Measurements from ENCODE around the gene CYP2A6. TPM values are rescaled to one million over a fixed set of nuclear protein-coding genes. Genes with fewer than 3 reads are reported as not detected.
A peak's percentile ranks its signal among the peaks of the same experiment; 100 is the strongest.

CYP2A6 gene
- total and polyA plus RNA-seq, 2 of the 4 experiments (the other 2 are of a cell fraction) = not detected

DNA sequence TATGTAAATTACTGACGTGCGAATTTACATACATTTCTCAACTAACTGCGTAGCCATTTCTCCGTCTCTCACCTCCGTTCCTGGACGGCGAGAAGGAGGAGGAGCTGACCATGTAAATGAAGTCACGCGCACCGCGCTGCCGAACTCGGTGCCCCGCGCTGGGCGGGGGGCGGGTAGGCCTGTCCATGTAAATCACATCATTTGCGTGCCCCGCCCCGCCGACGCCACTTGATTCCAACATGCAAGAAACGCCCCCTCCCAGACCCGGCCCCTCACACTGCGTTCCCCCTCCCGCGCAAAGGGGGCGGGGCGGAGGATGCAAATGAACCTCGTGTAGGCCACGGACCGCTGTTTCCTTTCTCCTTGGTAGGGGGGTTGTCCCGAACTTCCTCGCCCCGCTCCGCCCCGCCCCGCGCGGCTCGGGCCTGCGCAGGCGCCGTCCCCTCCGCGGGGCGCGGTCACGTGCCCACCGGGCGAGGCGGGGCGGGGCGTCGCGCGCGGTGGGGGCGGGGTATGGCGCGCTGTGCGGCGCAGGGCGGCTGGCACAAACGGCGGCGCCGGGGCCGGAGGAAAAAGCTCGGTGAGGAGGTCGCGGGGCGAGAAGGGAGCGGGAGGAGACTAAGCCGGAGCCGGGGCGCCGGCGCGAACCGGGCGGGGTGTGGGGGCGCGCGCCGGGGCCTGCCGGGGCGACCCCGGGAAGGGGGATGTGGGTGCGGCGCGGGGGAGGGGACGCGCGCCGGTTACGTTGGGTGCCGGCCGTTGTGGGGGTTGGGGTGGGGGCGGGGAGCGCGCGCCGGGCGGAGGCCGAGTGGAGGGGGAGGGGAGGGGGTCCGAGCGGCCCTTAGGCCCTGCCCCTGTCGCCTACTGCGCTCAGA is 51.3 kb downstream of the CYP2A6 start, which contains the start of gene EGLN2:
Gene EGLN2, plus strand, starts transcription at position 509 of the 875 bp plus-strand sequence. CDS start 1,382 bp downstream, outside the sequence.
- ATAC-seq (ENCODE audit: low read depth) = peak; percentile 95
- peak within 1 kb of the TSS; percentile 39 for H4K5ac ChIP-seq (ENCODE audit: low read depth, low read length)
- peak within 1 kb of the TSS; percentile 78 for H3K56ac ChIP-seq (ENCODE audit: extremely low read depth, insufficient read depth, low read length)
- H4K8ac ChIP-seq (ENCODE audit: low read depth in 2 of 2, low read length in 2 of 2) = peak within 1 kb of the TSS; percentile 67 to 71
- H3K14ac ChIP-seq (replicated peaks; ENCODE audit: low read depth, low read length) = peak within 1 kb of the TSS; percentile 89
- peak; percentile 99 for DNase-seq
- H2BK120ac ChIP-seq (ENCODE audit: low read depth, low read length) = peak within 1 kb of the TSS; percentile 27
- ChIA-PET POLR2A (ENCODE audit: unreplicated experiment) (interaction anchor here (0.6 to 1.0 kb wide), 2 partner anchors 21 to 44 kb away, joined by 6 to 8 read pairs; partner anchors contain the start of gene RAB4B), CTCF (interaction anchor here (0.5 to 1.1 kb wide), 6 partner anchors 8 to 788 kb away, joined by 3 to 4 read pairs (median 3); partner anchors contain the start of genes ACTMAP, B9D2 and SNRPA)
- no peaks in the 10 kb centered on the region for H3K27me3 ChIP-seq (ENCODE audit: control insufficient read depth, insufficient read depth, low read length)
- H3K27ac ChIP-seq (ENCODE audit: insufficient read depth, low read length) = peak within 1 kb of the TSS; percentile 95
- peak within 1 kb of the TSS; percentile 63 for H3K4ac ChIP-seq (ENCODE audit: low read depth, low read length)
- peaks cover 27% of the 10 kb centered on the region for H3K9me1 ChIP-seq (ENCODE audit: insufficient read depth, low read length)
- peak within 1 kb of the TSS; percentile 88 for H2AFZ ChIP-seq (replicated peaks; ENCODE audit: low read length, poor library complexity)
- H4K91ac ChIP-seq (ENCODE audit: insufficient read depth, low read depth, low read length) = peak within 1 kb of the TSS; percentile 50
- peak within 1 kb of the TSS; percentile 75 for H2AK5ac ChIP-seq (ENCODE audit: low read depth, low read length)
- peaks cover 30% of the 10 kb centered on the region for H3K4me1 ChIP-seq (ENCODE audit: control insufficient read depth, insufficient read depth, low read length)
- H3K79me1 ChIP-seq (ENCODE audit: low read depth in 1 of 2, low read length in 2 of 2) = peaks cover 4 to 51% of the 10 kb centered on the region in 2 experiments; a peak in 3 of 4 replicates
- H2BK20ac ChIP-seq (ENCODE audit: low read depth, low read length) = no peak within 1 kb of the TSS
- 0% methylated on average over 17 of the region's 110 CpGs; no CpG with 5 or more reads in 1 of the 2 experiments for WGBS, 2 experiments (ENCODE audit: extremely low coverage in 2 of 2, insufficient read length in 1 of 2)
- H3K9me3 ChIP-seq (ENCODE audit: control insufficient read depth, insufficient read depth, low read length) = no peaks in the 10 kb centered on the region
- intact Hi-C loops (cut with micrococcal nuclease) = loop anchor here (5.0 kb wide), 2 partner anchors 47 to 82 kb away; partner anchors contain the start of genes ACTMAP, COQ8B, ITPKC and SNRPA
- peak within 1 kb of the TSS; percentile 72 for H3K23ac ChIP-seq (ENCODE audit: low read depth, low read length)
- in situ Hi-C loops (cut with MboI; ENCODE audit: low sequenced_read_pairs) = no loop called here
- peak within 1 kb of the TSS; percentile 30; the same call in 1 of the 3 replicates for H2BK15ac ChIP-seq (ENCODE audit: low read depth, low read length)
- peak within 1 kb of the TSS; percentile 96 for H3K9ac ChIP-seq (ENCODE audit: low read depth, low read length)
- H3K36me3 ChIP-seq (ENCODE audit: control insufficient read depth, insufficient read depth, low read length) = peaks cover 30% of the 10 kb centered on the region
- peak within 1 kb of the TSS; percentile 96 for H3K4me3 ChIP-seq (ENCODE audit: insufficient read depth, low read depth, low read length)
- peak within 1 kb of the TSS; percentile 82 for H2BK5ac ChIP-seq (ENCODE audit: low read depth, low read length, poor library complexity, severe bottlenecking)
- peak within 1 kb of the TSS; percentile 99 for H2AK9ac ChIP-seq (replicated peaks; ENCODE audit: low read depth, low read length, poor library complexity)
- H3K4me2 ChIP-seq (ENCODE audit: low read depth, low read length) = peak within 1 kb of the TSS; percentile 85
- peak within 1 kb of the TSS; percentile 81 for H3K18ac ChIP-seq (ENCODE audit: low read depth, low read length)
- dilution Hi-C loops (cut with HindIII; ENCODE audit: low sequenced_read_pairs, unreplicated experiment) = no loop called here
- BruUV-seq (replicated peaks) = no TSS peak
- peaks cover 42% of the 10 kb centered on the region for H4K20me1 ChIP-seq (ENCODE audit: insufficient read depth, low read length)
- peak; percentile 90 for TF ChIP-seq BHLHE40 (IDR thresholded peaks at IDR 0.05; ENCODE audit: low read depth, low read length)
- no peak for TF ChIP-seq RCOR1 (IDR thresholded peaks at IDR 0.05; ENCODE audit: insufficient replicate concordance, low read length)
- TF ChIP-seq MXI1 (IDR thresholded peaks at IDR 0.05; ENCODE audit: borderline replicate concordance, low read depth, low read length) = peak; percentile 76
- TF ChIP-seq FOS (IDR thresholded peaks at IDR 0.05; ENCODE audit: low read depth, low read length) = 0 out of 2 replicates have a peak, but pooled peaks have one; percentile 9
- no peak for TF ChIP-seq RFX5 (IDR thresholded peaks at IDR 0.05; ENCODE audit: low read depth, low read length)
- TF ChIP-seq, protein P1, sequence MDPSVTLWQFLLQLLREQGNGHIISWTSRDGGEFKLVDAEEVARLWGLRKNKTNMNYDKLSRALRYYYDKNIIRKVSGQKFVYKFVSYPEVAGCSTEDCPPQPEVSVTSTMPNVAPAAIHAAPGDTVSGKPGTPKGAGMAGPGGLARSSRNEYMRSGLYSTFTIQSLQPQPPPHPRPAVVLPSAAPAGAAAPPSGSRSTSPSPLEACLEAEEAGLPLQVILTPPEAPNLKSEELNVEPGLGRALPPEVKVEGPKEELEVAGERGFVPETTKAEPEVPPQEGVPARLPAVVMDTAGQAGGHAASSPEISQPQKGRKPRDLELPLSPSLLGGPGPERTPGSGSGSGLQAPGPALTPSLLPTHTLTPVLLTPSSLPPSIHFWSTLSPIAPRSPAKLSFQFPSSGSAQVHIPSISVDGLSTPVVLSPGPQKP (IDR thresholded peaks at IDR 0.05; ENCODE audit: borderline replicate concordance, low read depth, low read length) = no peak
- TF ChIP-seq POLR2A (IDR thresholded peaks at IDR 0.05; ENCODE audit: low read depth, low read length) = peak; percentile 67
- TF ChIP-seq NFE2L2 (IDR thresholded peaks at IDR 0.05; ENCODE audit: low read depth, low read length) = no peak
- 0 out of 2 replicates have a peak, but pooled peaks have one; percentile 65 for TF ChIP-seq CHD1 (IDR thresholded peaks at IDR 0.05; ENCODE audit: low read depth, low read length)
- TF ChIP-seq SMC3 (IDR thresholded peaks at IDR 0.05; ENCODE audit: low read depth, low read length) = no peak
- peak; percentile 99 for TF ChIP-seq MAZ (IDR thresholded peaks at IDR 0.05; ENCODE audit: borderline replicate concordance, low read depth, low read length)
- TF ChIP-seq, protein P2, sequence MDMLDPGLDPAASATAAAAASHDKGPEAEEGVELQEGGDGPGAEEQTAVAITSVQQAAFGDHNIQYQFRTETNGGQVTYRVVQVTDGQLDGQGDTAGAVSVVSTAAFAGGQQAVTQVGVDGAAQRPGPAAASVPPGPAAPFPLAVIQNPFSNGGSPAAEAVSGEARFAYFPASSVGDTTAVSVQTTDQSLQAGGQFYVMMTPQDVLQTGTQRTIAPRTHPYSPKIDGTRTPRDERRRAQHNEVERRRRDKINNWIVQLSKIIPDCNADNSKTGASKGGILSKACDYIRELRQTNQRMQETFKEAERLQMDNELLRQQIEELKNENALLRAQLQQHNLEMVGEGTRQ (IDR thresholded peaks at IDR 0.05; ENCODE audit: low read depth, low read length) = peak; percentile 95
- TF ChIP-seq MAFK (IDR thresholded peaks at IDR 0.05; ENCODE audit: low read depth, low read length) = no peak
- TF ChIP-seq CEBPB (IDR thresholded peaks at IDR 0.05; ENCODE audit: low read depth, low read length) = no peak

Measured in IMR-90 (cell line).